HCT116 (cell line): ENCODE results near the gene CNDP1. TPM values are rescaled to one million over a fixed set of nuclear protein-coding genes. Genes with fewer than 3 reads are reported as not detected.

ENCODE experiments used
- ATAC-seq: fragments of 200-7000 bp; cut with Tn5 transposase; 2 replicates; pipeline ENCODE4 v1.9.1; 2020; ENCODE audit warnings: mild to moderate bottlenecking, moderate library complexity
- BruUV-seq: library from RNA; stranded (reverse); fragments of 400-500 nt; replicated peaks from 2 replicates; lab custom pipeline; 2021; lab: Mats Ljungman, UMichigan
- CTCF ChIA-PET: fragments of 300-600 bp; sonication (Branson Sonifier 250); formaldehyde crosslinking; loops from one replicate; lab custom pipeline; 2021; ENCODE audit warnings: antibody characterized with exemption; lab: Charles Lee
- POLR2A ChIA-PET: fragments of 300-600, 350-600 bp; sonication (Branson Sonifier 250); formaldehyde crosslinking; loops from one replicate; lab custom pipeline; 2021; ENCODE audit warnings: antibody characterized with exemption; lab: Charles Lee
- RAD21 ChIA-PET, 2 experiments: fragments of 300-600 bp; sonication (Branson Sonifier 250); formaldehyde crosslinking; loops; one replicate each; lab custom pipeline; 2023; ENCODE audit warnings: low total read pairs in 2 of 2; ENCODE audit not compliant: uncharacterized antibody in 2 of 2, unreplicated experiment in 2 of 2, low non-redundant PET in 1 of 2; lab: Charles Lee
- DNase-seq: peaks from one replicate; pipeline ENCODE4 v3.0.0-alpha.2; 2010; ENCODE audit warnings: low read depth, low spot score
- H2AFZ ChIP-seq: fragments of 200-600 bp; shearing (Covaris generic), sonication (generic); 2 replicates; pipeline ENCODE4 v1.6.1; 2017; ENCODE audit warnings: low read depth, mixed run types, mixed read lengths, antibody characterized with exemption, low read length; ENCODE audit not compliant: poor library complexity, severe bottlenecking
- H3K27ac ChIP-seq: 2 replicates; pipeline ENCODE4 v1.5.1; 2012; ENCODE audit warnings: low read depth, low read length
- H3K27me3 ChIP-seq: fragments of 200-600 bp; sonication (generic); 2 replicates; pipeline ENCODE4 v1.6.1; 2016; ENCODE audit warnings: mixed run types, low read length, mixed read lengths; ENCODE audit not compliant: insufficient read depth
- H3K36me3 ChIP-seq, 2 experiments: fragments of 200-500 bp in 1 of 2; fragments of 200-600 bp in 1 of 2; sonication (Bioruptor generic) in 1 of 2; sonication (generic) in 1 of 2; 2 replicates each; pipeline versions ENCODE4 v1.5.1 to v1.6.1; 2014 to 2016; ENCODE audit warnings: low read length in 2 of 2, inconsistent platforms in 1 of 2, mixed read lengths in 1 of 2, mixed run types in 1 of 2; ENCODE audit not compliant: insufficient read depth in 2 of 2, control insufficient read depth in 1 of 2
- H3K4me1 ChIP-seq, 2 experiments: fragments of 200-600 bp in 1 of 2; sonication (generic) in 1 of 2; 2 replicates each; pipeline versions ENCODE4 v1.5.1 to v1.6.1; 2012 to 2017; ENCODE audit warnings: low read length in 2 of 2, inconsistent platforms in 1 of 2, mild to moderate bottlenecking in 1 of 2, mixed read lengths in 1 of 2, mixed run types in 1 of 2, moderate library complexity in 1 of 2; ENCODE audit not compliant: insufficient read depth in 2 of 2, control insufficient read depth in 1 of 2
- H3K4me2 ChIP-seq: fragments of 200-600 bp; sonication (generic); 2 replicates; pipeline ENCODE4 v1.6.1; 2017; ENCODE audit warnings: mixed run types, low read length, mixed read lengths
- H3K4me3 ChIP-seq, 2 experiments: fragments of 200-600 bp in 1 of 2; sonication (generic) in 1 of 2; replicated peaks in 1 of 2; 2 replicates each; pipeline ENCODE4 v1.5.1; 2011 to 2016; ENCODE audit warnings: low read length in 2 of 2, control low read depth in 1 of 2, low read depth in 1 of 2, mild to moderate bottlenecking in 1 of 2, mixed read lengths in 1 of 2, mixed run types in 1 of 2
- H3K79me2 ChIP-seq: fragments of 200-600 bp; sonication (generic); 2 replicates; pipeline ENCODE4 v1.6.1; 2017; ENCODE audit warnings: mild to moderate bottlenecking, mixed run types, low read length, moderate library complexity, mixed read lengths; ENCODE audit not compliant: insufficient read depth
- H3K9ac ChIP-seq: fragments of 200-600 bp; sonication (generic); 2 replicates; pipeline ENCODE4 v1.6.1; 2016; ENCODE audit warnings: low read length, mixed read lengths
- H3K9me2 ChIP-seq: fragments of 200-600 bp; sonication (generic), shearing (Covaris generic); 2 replicates; pipeline ENCODE4 v1.6.1; 2017; ENCODE audit warnings: mixed run types, mild to moderate bottlenecking, moderate library complexity; ENCODE audit not compliant: insufficient read depth
- H3K9me3 ChIP-seq, 2 experiments: fragments of 200-500 bp in 1 of 2; fragments of 200-600 bp in 1 of 2; sonication (Bioruptor generic) in 1 of 2; sonication (generic) in 1 of 2; 2 replicates each; pipeline ENCODE4 v1.6.1; 2014 to 2017; ENCODE audit warnings: low read length in 2 of 2, mixed read lengths in 2 of 2, inconsistent platforms in 1 of 2, low read depth in 1 of 2, mild to moderate bottlenecking in 1 of 2, mixed run types in 1 of 2, moderate library complexity in 1 of 2; ENCODE audit not compliant: control insufficient read depth in 1 of 2, insufficient read depth in 1 of 2
- H4K20me1 ChIP-seq: fragments of 200-600 bp; sonication (generic), shearing (Covaris generic); 2 replicates; pipeline ENCODE4 v1.6.1; 2017; ENCODE audit warnings: mixed run types, mild to moderate bottlenecking, moderate library complexity; ENCODE audit not compliant: insufficient read depth
- CTCF ChIP-seq, 3 experiments: fragments of 200-600 bp in 1 of 3; sonication (generic) in 1 of 3; IDR thresholded peaks in 2 of 3; conservative IDR thresholded peaks in 1 of 3; 2 replicates each; pipeline ENCODE4 v1.5.1; 2012 to 2017; ENCODE audit warnings: low read depth in 2 of 3, low read length in 2 of 3, antibody characterized with exemption in 1 of 3, borderline replicate concordance in 1 of 3, control low read depth in 1 of 3, mild to moderate bottlenecking in 1 of 3, mixed read lengths in 1 of 3, mixed run types in 1 of 3, moderate library complexity in 1 of 3; ENCODE audit not compliant: insufficient read depth in 1 of 3
- ELF1 ChIP-seq: IDR thresholded peaks from 2 replicates; pipeline ENCODE4 v1.6.1; 2012; ENCODE audit warnings: low read depth, borderline replicate concordance
- EZH2 ChIP-seq: fragments of 200-600 bp; sonication (generic); IDR thresholded peaks from 2 replicates; pipeline ENCODE4 v1.6.1; 2017; ENCODE audit warnings: antibody characterized with exemption, mixed run types
- EZH2phosphoT487 ChIP-seq: fragments of 200-600 bp; IDR thresholded peaks from 2 replicates; pipeline ENCODE4 v1.6.1; 2018; ENCODE audit warnings: antibody characterized with exemption, borderline replicate concordance
- MAX ChIP-seq: IDR thresholded peaks from 2 replicates; pipeline ENCODE4 v1.6.1; 2012
- POLR2AphosphoS5 ChIP-seq: IDR thresholded peaks from 2 replicates; pipeline ENCODE4 v1.6.1; 2011; ENCODE audit warnings: mild to moderate bottlenecking, low read depth, low read length, moderate library complexity
- REST ChIP-seq: IDR thresholded peaks from 2 replicates; pipeline ENCODE4 v1.6.1; 2012; ENCODE audit warnings: low read depth
- SP1 ChIP-seq: IDR thresholded peaks from 2 replicates; pipeline ENCODE4 v1.6.1; 2012; ENCODE audit warnings: low read depth
- SRF ChIP-seq: IDR thresholded peaks from 2 replicates; pipeline ENCODE4 v1.6.1; 2012; ENCODE audit warnings: low read depth
- TCF7L2 ChIP-seq: IDR thresholded peaks from 2 replicates; pipeline ENCODE4 v1.7.0; 2011; ENCODE audit warnings: borderline replicate concordance, inconsistent platforms; ENCODE audit not compliant: insufficient read depth, insufficient read length; ENCODE audit errors: extremely low read depth
- ZNF274 ChIP-seq: fragments of 200-500 bp; sonication (Bioruptor generic); IDR thresholded peaks from 2 replicates; pipeline ENCODE4 v1.6.1; 2014; ENCODE audit warnings: mild to moderate bottlenecking, low read depth, low read length, inconsistent platforms
- intact Hi-C: fragments of 100-400 bp; cut with micrococcal nuclease; formaldehyde crosslinking; loops from 2 replicates; pipeline ENCODE4 v1.10.0; 2022
- total RNA-seq: library from RNA; stranded (reverse); gene quantifications from one replicate; pipeline ENCODE4 v1.2.1, GENCODE V29; 2021; ENCODE audit not compliant: unreplicated experiment
- TF ChIP-seq, protein P1 (sequence below): IDR thresholded peaks from 2 replicates; pipeline ENCODE4 v1.6.1; 2011; ENCODE audit warnings: mild to moderate bottlenecking, low read length, moderate library complexity; ENCODE audit not compliant: insufficient replicate concordance; ENCODE audit errors: extremely low read depth
- TF ChIP-seq, protein P2 (sequence below): IDR thresholded peaks from 2 replicates; pipeline ENCODE4 v1.6.1; 2012

The CNDP1 gene
- total RNA-seq, 1 experiment from 2014 or later = not detected

GRCh38 chr18:74595431-74595830, 61.1 kb downstream of the CNDP1 start:
- Histone ChIP-seq H2AFZ (no peak overlapping the region), H3K4me1 (peaks cover 12 to 17% of the 10 kb centered on the region in 2 experiments), H3K9me2 (no peaks in the 10 kb centered on the region), H3K9ac (0 out of 2 replicates have a peak overlapping the region, but pooled peaks have one; percentile 90), H3K27ac (no peak overlapping the region), H4K20me1 (no peaks in the 10 kb centered on the region), H3K79me2 (peaks cover 46% of the 10 kb centered on the region), H3K4me3 (peak overlapping the region in 1 of 2 experiments; percentile 78; a peak in 1 of 4 replicates), H3K4me2 (peak overlapping the region; percentile 81), H3K36me3 (no peaks in the 10 kb centered on the region), H3K9me3 (no peaks in the 10 kb centered on the region), H3K27me3 (no peaks in the 10 kb centered on the region)
- RAD21 ChIA-PET = no interaction called here
- ATAC-seq (no peak), DNase-seq (no peak)
- CTCF ChIA-PET = no interaction called here
- TF ChIP-seq TCF7L2 = no peak
- TF ChIP-seq, protein P1, sequence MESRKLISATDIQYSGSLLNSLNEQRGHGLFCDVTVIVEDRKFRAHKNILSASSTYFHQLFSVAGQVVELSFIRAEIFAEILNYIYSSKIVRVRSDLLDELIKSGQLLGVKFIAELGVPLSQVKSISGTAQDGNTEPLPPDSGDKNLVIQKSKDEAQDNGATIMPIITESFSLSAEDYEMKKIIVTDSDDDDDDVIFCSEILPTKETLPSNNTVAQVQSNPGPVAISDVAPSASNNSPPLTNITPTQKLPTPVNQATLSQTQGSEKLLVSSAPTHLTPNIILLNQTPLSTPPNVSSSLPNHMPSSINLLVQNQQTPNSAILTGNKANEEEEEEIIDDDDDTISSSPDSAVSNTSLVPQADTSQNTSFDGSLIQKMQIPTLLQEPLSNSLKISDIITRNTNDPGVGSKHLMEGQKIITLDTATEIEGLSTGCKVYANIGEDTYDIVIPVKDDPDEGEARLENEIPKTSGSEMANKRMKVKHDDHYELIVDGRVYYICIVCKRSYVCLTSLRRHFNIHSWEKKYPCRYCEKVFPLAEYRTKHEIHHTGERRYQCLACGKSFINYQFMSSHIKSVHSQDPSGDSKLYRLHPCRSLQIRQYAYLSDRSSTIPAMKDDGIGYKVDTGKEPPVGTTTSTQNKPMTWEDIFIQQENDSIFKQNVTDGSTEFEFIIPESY = no peak
- no peak for TF ChIP-seq REST
- TF ChIP-seq ZNF274 = no peak
- no peak for TF ChIP-seq SP1
- no peak for TF ChIP-seq ELF1
- no peak for TF ChIP-seq MAX
- no peak for TF ChIP-seq EZH2
- TF ChIP-seq, protein P2, sequence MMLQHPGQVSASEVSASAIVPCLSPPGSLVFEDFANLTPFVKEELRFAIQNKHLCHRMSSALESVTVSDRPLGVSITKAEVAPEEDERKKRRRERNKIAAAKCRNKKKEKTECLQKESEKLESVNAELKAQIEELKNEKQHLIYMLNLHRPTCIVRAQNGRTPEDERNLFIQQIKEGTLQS = no peak
- TF ChIP-seq EZH2phosphoT487 = no peak
- no peak for TF ChIP-seq POLR2AphosphoS5
- TF ChIP-seq CTCF (IDR thresholded peaks at IDR 0.05 in 2 of 3, conservative IDR thresholded peaks at IDR 0.05 in 1 of 3; ENCODE audit: borderline replicate concordance in 1 of 3, insufficient read depth in 1 of 3, low read depth in 2 of 3, low read length in 2 of 3) = no peak
- TF ChIP-seq SRF = no peak
- intact Hi-C loops = loop anchor here (10.0 kb wide), 1 partner anchor 101 kb away; the partner anchor contains the start of gene CNDP2
- BruUV-seq = no TSS peak
- POLR2A ChIA-PET = no interaction called here
